ENCODE results near the gene RCHY1.

The RCHY1 gene

GRCh38 chr4:75429208-75429607 lies 85.0 kb downstream of the RCHY1 start:
- Histone ChIP-seq H2AFZ (ENCODE audit: low read length, unreplicated experiment) (no peak overlapping the region), H3K4me3 (ENCODE audit: low read depth, low read length) (no peak overlapping the region), H3K79me2 (ENCODE audit: control insufficient read depth, insufficient read depth, low read length, unreplicated experiment) (no peaks in the 10 kb centered on the region), H3K36me3 (ENCODE audit: insufficient read depth, low read length) (no peaks in the 10 kb centered on the region), H3K27ac (ENCODE audit: low read depth, low read length) (no peak overlapping the region), H3K4me1 (ENCODE audit: control insufficient read depth, insufficient read depth, low read length, unreplicated experiment) (no peaks in the 10 kb centered on the region), H3K27me3 (ENCODE audit: insufficient read depth, low read length) (peaks cover 24% of the 10 kb centered on the region)

Measured in ACC112 (cell line).